ENCODE measurements around the gene CYB5RL. TPM values are rescaled to one million over a fixed set of nuclear protein-coding genes. Genes with fewer than 3 reads are reported as not detected.

The CYB5RL gene
- total and polyA plus RNA-seq, 2 of the 13 experiments (the other 11 are each of a cell fraction or from before 2014, with no cell fraction given), result 3.7 to 5.0 TPM

- Histone ChIP-seq H2AFZ (ENCODE audit: low read length) (no peak overlapping the region), H3K4me1 (ENCODE audit: insufficient read depth, low read length) (peaks cover 7% of the 10 kb centered on the region), H3K27me3 (ENCODE audit: control insufficient read depth in 1 of 2, insufficient read depth in 2 of 2, low read length in 2 of 2) (no peaks in the 10 kb centered on the region), H3K4me2 (ENCODE audit: low read depth, low read length) (no peak overlapping the region), H3K9ac (ENCODE audit: insufficient read depth, low read depth, low read length) (no peak overlapping the region), H3K4me3 (replicated peaks in 1 of 3; ENCODE audit: insufficient read depth in 1 of 3, low read depth in 2 of 3, low read length in 3 of 3) (no peak overlapping the region), H3K9me3 (ENCODE audit: low read length) (no peaks in the 10 kb centered on the region), H3K27ac (ENCODE audit: extremely low read length, insufficient read depth, low read length) (no peak overlapping the region), H3K36me3 (replicated peaks in 1 of 2; ENCODE audit: control insufficient read depth in 1 of 2, insufficient read depth in 2 of 2, low read length in 2 of 2) (peaks cover 15 to 22% of the 10 kb centered on the region in 2 experiments; a peak in 4 of 5 replicates), H3K79me2 (ENCODE audit: insufficient read depth, low read length) (no peaks in the 10 kb centered on the region), H4K20me1 (ENCODE audit: insufficient read depth, low read length) (no peaks in the 10 kb centered on the region)
- intact Hi-C loops (cut with micrococcal nuclease; ENCODE audit: unreplicated experiment), result no loop called here
- FAIRE-seq (no peak), ATAC-seq (no peak), DNase-seq (ENCODE audit: low spot score) (no peak)
- TF ChIP-seq RNF2 (conservative IDR thresholded peaks at IDR 0.05; ENCODE audit: low read depth) (no peak), RFX1 (IDR thresholded peaks at IDR 0.05) (no peak), ZNF3 (CRISPR knock-in tag; IDR thresholded peaks at IDR 0.05) (no peak), PAX8 (CRISPR knock-in tag; IDR thresholded peaks at IDR 0.05; ENCODE audit: borderline replicate concordance) (no peak), FOXA1 (IDR thresholded peaks at IDR 0.05) (no peak), FOXA1 (CRISPR knock-in tag; IDR thresholded peaks at IDR 0.05) (no peak), ZNF749 (CRISPR knock-in tag; IDR thresholded peaks at IDR 0.05; ENCODE audit: borderline replicate concordance) (no peak), HMGXB3 (CRISPR knock-in tag; IDR thresholded peaks at IDR 0.05; ENCODE audit: borderline replicate concordance) (no peak), JUNB (CRISPR knock-in tag; IDR thresholded peaks at IDR 0.05; ENCODE audit: borderline replicate concordance) (no peak)
- ChIA-PET CTCF (ENCODE audit: low intra/inter-chr PET ratio, low total read pairs) (no interaction called here), POLR2A (no interaction called here)
- in situ Hi-C loops (cut with HindIII; ENCODE audit: extremely low pct_ligation_motif_present, low pct_unique_long_range_greater_than_20kb), result no loop called here
- WGBS (ENCODE audit: low lambda C conversion rate), result 96% methylated on average over 10 of the region's 10 CpGs
- BruUV-seq (replicated peaks), result no TSS peak
These were observed 39.8 kb upstream of the CYB5RL start for GRCh38 chr1:54239631-54240031.
